Vagina (tissue), 2 donors: ENCODE data around the gene ADAMTS17.

Experiments used
- POLR2A ChIP-seq, 2 donors: fragments of 450-650 bp; IDR thresholded peaks; one replicate each; pipeline ENCODE4 v1.6.1; 2017; ENCODE audit warnings: antibody characterized with exemption in 2 of 2, mild to moderate bottlenecking in 2 of 2, moderate library complexity in 2 of 2
- POLR2AphosphoS5 ChIP-seq, 2 donors: sonication (generic); formaldehyde crosslinking; IDR thresholded peaks; one replicate each; pipeline ENCODE4 v1.9.0; 2017; ENCODE audit warnings: antibody characterized with exemption in 2 of 2, mild to moderate bottlenecking in 2 of 2, low read depth in 1 of 2; ENCODE audit not compliant: insufficient read depth in 1 of 2
- TF ChIP-seq, protein P1 (sequence below), 3 experiments: fragments of 450-650 bp in 2 of 3; fragments of 200-600 bp in 1 of 3; sonication (generic) in 1 of 3; IDR thresholded peaks; one replicate each; pipeline ENCODE4 v1.5.1; 2017 to 2019; ENCODE audit warnings: antibody characterized with exemption in 3 of 3, mild to moderate bottlenecking in 2 of 3, moderate library complexity in 2 of 3

DNA sequence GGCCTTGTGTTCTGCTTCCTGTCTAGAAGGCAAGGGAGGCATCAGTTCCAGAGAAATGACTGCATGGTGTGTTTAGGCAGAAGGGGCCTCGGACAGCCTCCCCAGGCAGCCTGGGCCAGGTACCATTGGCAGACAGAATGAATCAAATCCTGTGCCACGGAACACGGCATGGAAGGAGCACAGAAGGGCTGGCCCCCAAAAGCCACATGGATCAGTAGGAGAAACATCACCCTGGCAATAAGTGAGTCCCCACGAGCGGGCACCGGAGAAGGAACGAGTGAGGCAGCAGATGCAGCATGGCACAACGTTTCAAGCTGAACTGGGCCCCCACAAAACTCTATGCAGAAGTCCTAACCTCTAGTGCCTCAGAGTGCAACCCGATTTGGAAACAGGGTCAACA, 223.2 kb downstream of the ADAMTS17 start:
- TF ChIP-seq POLR2A (IDR thresholded peaks at IDR 0.05) (no peak), POLR2AphosphoS5 (IDR thresholded peaks at IDR 0.05; ENCODE audit: insufficient read depth in 1 of 2, low read depth in 1 of 2) (no peak)
- TF ChIP-seq, protein P1, sequence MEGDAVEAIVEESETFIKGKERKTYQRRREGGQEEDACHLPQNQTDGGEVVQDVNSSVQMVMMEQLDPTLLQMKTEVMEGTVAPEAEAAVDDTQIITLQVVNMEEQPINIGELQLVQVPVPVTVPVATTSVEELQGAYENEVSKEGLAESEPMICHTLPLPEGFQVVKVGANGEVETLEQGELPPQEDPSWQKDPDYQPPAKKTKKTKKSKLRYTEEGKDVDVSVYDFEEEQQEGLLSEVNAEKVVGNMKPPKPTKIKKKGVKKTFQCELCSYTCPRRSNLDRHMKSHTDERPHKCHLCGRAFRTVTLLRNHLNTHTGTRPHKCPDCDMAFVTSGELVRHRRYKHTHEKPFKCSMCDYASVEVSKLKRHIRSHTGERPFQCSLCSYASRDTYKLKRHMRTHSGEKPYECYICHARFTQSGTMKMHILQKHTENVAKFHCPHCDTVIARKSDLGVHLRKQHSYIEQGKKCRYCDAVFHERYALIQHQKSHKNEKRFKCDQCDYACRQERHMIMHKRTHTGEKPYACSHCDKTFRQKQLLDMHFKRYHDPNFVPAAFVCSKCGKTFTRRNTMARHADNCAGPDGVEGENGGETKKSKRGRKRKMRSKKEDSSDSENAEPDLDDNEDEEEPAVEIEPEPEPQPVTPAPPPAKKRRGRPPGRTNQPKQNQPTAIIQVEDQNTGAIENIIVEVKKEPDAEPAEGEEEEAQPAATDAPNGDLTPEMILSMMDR (IDR thresholded peaks at IDR 0.05) = no peak
